HepG2 (cell line): ENCODE data around the gene CALN1. TPM values are rescaled to one million over a fixed set of nuclear protein-coding genes. Genes with fewer than 3 reads are reported as not detected.

ENCODE experiments used
- ATAC-seq: fragments of 200-7000 bp; cut with Tn5 transposase; 3 replicates; pipeline ENCODE4 v1.9.1; 2020; ENCODE audit warnings: mild to moderate bottlenecking, moderate library complexity
- BruUV-seq: library from RNA; stranded (reverse); fragments of 400-500 nt; replicated peaks from 2 replicates; lab custom pipeline; 2021; lab: Mats Ljungman, UMichigan
- CTCF ChIA-PET: fragments of 300-600 bp; formaldehyde crosslinking; extraction: SDS; loops from one replicate; lab custom pipeline; 2021; ENCODE audit warnings: low total read pairs, inconsistent platforms, low intra/inter-chr PET ratio; lab: Yijun Ruan, JAX
- POLR2A ChIA-PET: fragments of 350-600 bp; sonication (Branson Sonifier 250); formaldehyde crosslinking; loops from one replicate; lab custom pipeline; 2020; ENCODE audit warnings: antibody characterized with exemption, inconsistent platforms; lab: Yijun Ruan, JAX
- DNase-seq: peaks from one replicate; pipeline ENCODE4 v3.0.0-alpha.2; 2015; ENCODE audit warnings: low spot score
- FAIRE-seq: peaks from 3 replicates; lab custom pipeline; 2011; peaks lifted over from hg19 to GRCh38; lab: Jason Lieb, UNC
- H2AFZ ChIP-seq: one replicate; pipeline ENCODE4 v1.6.1; 2011; ENCODE audit warnings: low read length, inconsistent platforms
- H3K27ac ChIP-seq: fragments of 300-600 bp; 3 replicates; pipeline ENCODE4 v1.8.0; 2011; ENCODE audit warnings: mixed run types, mild to moderate bottlenecking, mixed read lengths, low read length, inconsistent platforms; ENCODE audit not compliant: insufficient read depth; ENCODE audit errors: extremely low read length
- H3K27me3 ChIP-seq, 2 experiments: fragments of 200-600 bp in 1 of 2; 2 replicates in 1 of 2; 3 replicates in 1 of 2; pipeline versions ENCODE4 v1.6.0 to v1.8.0; 2011; ENCODE audit warnings: low read length in 2 of 2, mild to moderate bottlenecking in 2 of 2, moderate library complexity in 2 of 2, inconsistent platforms in 1 of 2; ENCODE audit not compliant: insufficient read depth in 2 of 2, control insufficient read depth in 1 of 2
- H3K36me3 ChIP-seq, 2 experiments: fragments of 200-600 bp in 1 of 2; replicated peaks in 1 of 2; 2 replicates in 1 of 2; 3 replicates in 1 of 2; pipeline versions ENCODE4 v1.5.1 to v1.8.0; 2011; ENCODE audit warnings: low read length in 2 of 2, inconsistent platforms in 1 of 2; ENCODE audit not compliant: insufficient read depth in 2 of 2, control insufficient read depth in 1 of 2
- H3K4me1 ChIP-seq: 2 replicates; pipeline ENCODE4 v1.5.1; 2012; ENCODE audit warnings: low read length, inconsistent platforms; ENCODE audit not compliant: insufficient read depth
- H3K4me2 ChIP-seq: 2 replicates; pipeline ENCODE4 v1.6.0; 2011; ENCODE audit warnings: low read depth, low read length, inconsistent platforms
- H3K4me3 ChIP-seq, 3 experiments: fragments of 200-600 bp in 1 of 3; sonication (generic), shearing (Covaris generic) in 1 of 3; replicated peaks in 1 of 3; 2 replicates each; pipeline ENCODE4 v1.5.1; 2011 to 2016; ENCODE audit warnings: low read length in 3 of 3, inconsistent platforms in 2 of 3, low read depth in 2 of 3, mild to moderate bottlenecking in 2 of 3, control low read depth in 1 of 3, mixed read lengths in 1 of 3; ENCODE audit not compliant: insufficient read depth in 1 of 3
- H3K79me2 ChIP-seq: one replicate; pipeline ENCODE4 v1.6.1; 2011; ENCODE audit warnings: low read length, inconsistent platforms; ENCODE audit not compliant: insufficient read depth
- H3K9ac ChIP-seq: 2 replicates; pipeline ENCODE4 v1.6.0; 2011; ENCODE audit warnings: mild to moderate bottlenecking, low read depth, low read length, inconsistent platforms; ENCODE audit not compliant: insufficient read depth
- H3K9me3 ChIP-seq: 2 replicates; pipeline ENCODE4 v1.5.1; 2012; ENCODE audit warnings: mild to moderate bottlenecking, low read length
- H4K20me1 ChIP-seq: 2 replicates; pipeline ENCODE4 v1.6.0; 2011; ENCODE audit warnings: inconsistent platforms, mild to moderate bottlenecking, low read length, moderate library complexity; ENCODE audit not compliant: insufficient read depth
- AHR ChIP-seq: IDR thresholded peaks from 2 replicates; pipeline ENCODE4 v1.6.1; 2018; ENCODE audit warnings: missing genetic modification reagents, missing compliant biosample characterization
- DPF2 ChIP-seq: sonication (generic); formaldehyde crosslinking; IDR thresholded peaks from 2 replicates; pipeline ENCODE4 v1.4.0; 2020; ENCODE audit warnings: mild to moderate bottlenecking, low read depth, missing genetic modification reagents, borderline replicate concordance
- ETV6 ChIP-seq: sonication (generic); formaldehyde crosslinking; conservative IDR thresholded peaks from 2 replicates; pipeline ENCODE4 v1.4.0; 2020; ENCODE audit warnings: missing genetic modification reagents
- SP140L ChIP-seq: sonication (generic); formaldehyde crosslinking; IDR thresholded peaks from 2 replicates; pipeline ENCODE4 v1.4.0; 2020; ENCODE audit warnings: missing genetic modification reagents, borderline replicate concordance
- U2AF2 ChIP-seq: fragments of 200-400 bp; formaldehyde crosslinking; IDR thresholded peaks from 2 replicates; pipeline ENCODE4 v1.6.1; 2017; ENCODE audit warnings: low read depth, mild to moderate bottlenecking, low read length
- ZBTB38 ChIP-seq: sonication (generic); formaldehyde crosslinking; IDR thresholded peaks from 2 replicates; pipeline ENCODE4 v1.5.1; 2020; ENCODE audit warnings: mild to moderate bottlenecking, missing genetic modification reagents
- ZNF362 ChIP-seq: sonication (generic); formaldehyde crosslinking; IDR thresholded peaks from 2 replicates; pipeline ENCODE4 v1.4.0; 2020; ENCODE audit warnings: missing genetic modification reagents, mild to moderate bottlenecking, borderline replicate concordance
- ZSCAN21 ChIP-seq: sonication (generic); formaldehyde crosslinking; IDR thresholded peaks from 2 replicates; pipeline ENCODE4 v1.8.0; 2022; ENCODE audit warnings: mild to moderate bottlenecking, missing genetic modification reagents, moderate library complexity, borderline replicate concordance
- WGBS: methylation state at CpG from one replicate; pipeline ENCODE4 v1.1.6; 2017; ENCODE audit warnings: low lambda C conversion rate; 5-methylcytosine and 5-hydroxymethylcytosine counted together
- in situ Hi-C: cut with HindIII; loops from 2 replicates; pipeline ENCODE4 v1.10.0; 2017; ENCODE audit warnings: low pct_unique_long_range_greater_than_20kb; ENCODE audit not compliant: extremely low pct_ligation_motif_present
- intact Hi-C: fragments of 100-400 bp; cut with micrococcal nuclease; formaldehyde crosslinking; loops from one replicate; pipeline ENCODE4 v1.10.0; 2022; ENCODE audit not compliant: unreplicated experiment
- polyA plus RNA-seq, 8 experiments: library from polyadenylated mRNA; depleted of rRNA in 3 of 8; stranded (reverse) in 7 of 8; unstranded in 1 of 8; fragments of >200 nt; fragmentation: Illumina TruSeq in 4 of 8; extraction: Trizol in 4 of 8; gene quantifications; 2 replicates each; pipeline versions ENCODE4 v1.2.1 to v1.2.3, GENCODE V29; 2011 to 2016; ENCODE audit warnings: low read depth in 4 of 8, missing spikeins in 1 of 8, mixed read lengths in 1 of 8; ENCODE audit not compliant: insufficient read depth in 1 of 8
- total RNA-seq, 5 experiments: library from RNA; depleted of rRNA; stranded (reverse); fragments of >200 nt; fragmentation: Illumina TruSeq; extraction: Trizol; gene quantifications; 2 replicates each; pipeline ENCODE4 v1.2.3, GENCODE V29; 2016; ENCODE audit warnings: low read depth in 1 of 5

CALN1 gene
- total and polyA plus RNA-seq, 2 of the 13 experiments (the other 11 are each of a cell fraction or from before 2014, with no cell fraction given), result not detected

GRCh38 chr7:72335561-72336381 lies 76.4 kb downstream of the CALN1 start:
- intact Hi-C loops, result no loop called here
- H2AFZ ChIP-seq, result no peak overlapping the region
- POLR2A ChIA-PET, result no interaction called here
- no peak for TF ChIP-seq ZBTB38 (CRISPR knock-in tag)
- TF ChIP-seq SP140L (CRISPR knock-in tag), result no peak
- no peak for TF ChIP-seq AHR (CRISPR knock-in tag)
- TF ChIP-seq ZNF362, result no peak
- no peak for TF ChIP-seq ZSCAN21 (CRISPR knock-in tag)
- no peak for TF ChIP-seq ETV6 (CRISPR knock-in tag)
- TF ChIP-seq, all 625 proteins: peak for 0
- Histone ChIP-seq H3K9me3 (no peaks in the 10 kb centered on the region), H3K4me1 (no peaks in the 10 kb centered on the region), H3K27ac (no peak overlapping the region), H3K79me2 (no peaks in the 10 kb centered on the region), H3K4me3 (no peak overlapping the region), H3K4me2 (no peak overlapping the region), H3K36me3 (no peaks in the 10 kb centered on the region), H3K27me3 (peaks cover 1 to 15% of the 10 kb centered on the region in 2 experiments; a peak in 3 of 5 replicates), H3K9ac (no peak overlapping the region), H4K20me1 (no peaks in the 10 kb centered on the region)
- CTCF ChIA-PET, result no interaction called here
- no peak for DNase-seq
- ATAC-seq, result no peak
- no TSS peak for BruUV-seq
- in situ Hi-C loops, result no loop called here
- FAIRE-seq, result no peak
- 49% methylated on average over 18 of the region's 62 CpGs for WGBS

- H4K20me1 ChIP-seq, result no peaks in the 10 kb centered on the region
- H3K79me2 ChIP-seq, result no peaks in the 10 kb centered on the region
- no peak overlapping the region for H3K4me3 ChIP-seq
- WGBS, result 9% methylated on average over 5 of the region's 5 CpGs
- TF ChIP-seq U2AF2 (no peak), DPF2 (CRISPR knock-in tag) (no peak)
- H3K4me1 ChIP-seq, result no peaks in the 10 kb centered on the region
- FAIRE-seq (no peak), ATAC-seq (no peak), DNase-seq (no peak)
- in situ Hi-C loops, result no loop called here
- ChIA-PET POLR2A (no interaction called here), CTCF (no interaction called here)
- no peak overlapping the region for H3K4me2 ChIP-seq
- no peak overlapping the region for H3K27ac ChIP-seq
- no peak overlapping the region for H2AFZ ChIP-seq
- H3K36me3 ChIP-seq, result no peaks in the 10 kb centered on the region
- intact Hi-C loops, result no loop called here
- no peaks in the 10 kb centered on the region for H3K9me3 ChIP-seq
- peaks cover 1 to 15% of the 10 kb centered on the region in 2 experiments; a peak in 3 of 5 replicates for H3K27me3 ChIP-seq
- BruUV-seq, result no TSS peak
- H3K9ac ChIP-seq, result no peak overlapping the region
These were observed 77.4 kb downstream of the CALN1 start for GRCh38 chr7:72334698-72335097.
